ENCODE results near the gene LRRC2.

DNA sequence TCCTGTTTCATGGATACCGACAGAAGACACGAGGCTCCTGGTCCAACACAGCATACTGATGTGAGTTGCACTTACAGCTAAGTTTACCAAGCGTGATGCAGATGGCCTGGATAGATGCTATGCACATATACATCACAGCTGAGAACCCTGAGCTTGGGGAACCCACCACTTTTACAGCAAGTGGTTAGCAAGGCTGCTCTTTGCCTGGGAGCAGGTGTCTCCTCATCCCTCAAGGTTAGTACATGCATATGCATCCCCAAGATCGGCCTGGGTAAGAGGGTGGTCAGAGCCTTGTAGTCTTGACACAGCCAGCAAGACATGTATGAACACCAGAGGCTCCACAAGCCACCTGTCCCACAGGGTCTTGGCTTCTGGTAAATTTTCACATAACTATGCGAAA lies 28.3 kb downstream of the LRRC2 start:
- TF ChIP-seq, protein P1, sequence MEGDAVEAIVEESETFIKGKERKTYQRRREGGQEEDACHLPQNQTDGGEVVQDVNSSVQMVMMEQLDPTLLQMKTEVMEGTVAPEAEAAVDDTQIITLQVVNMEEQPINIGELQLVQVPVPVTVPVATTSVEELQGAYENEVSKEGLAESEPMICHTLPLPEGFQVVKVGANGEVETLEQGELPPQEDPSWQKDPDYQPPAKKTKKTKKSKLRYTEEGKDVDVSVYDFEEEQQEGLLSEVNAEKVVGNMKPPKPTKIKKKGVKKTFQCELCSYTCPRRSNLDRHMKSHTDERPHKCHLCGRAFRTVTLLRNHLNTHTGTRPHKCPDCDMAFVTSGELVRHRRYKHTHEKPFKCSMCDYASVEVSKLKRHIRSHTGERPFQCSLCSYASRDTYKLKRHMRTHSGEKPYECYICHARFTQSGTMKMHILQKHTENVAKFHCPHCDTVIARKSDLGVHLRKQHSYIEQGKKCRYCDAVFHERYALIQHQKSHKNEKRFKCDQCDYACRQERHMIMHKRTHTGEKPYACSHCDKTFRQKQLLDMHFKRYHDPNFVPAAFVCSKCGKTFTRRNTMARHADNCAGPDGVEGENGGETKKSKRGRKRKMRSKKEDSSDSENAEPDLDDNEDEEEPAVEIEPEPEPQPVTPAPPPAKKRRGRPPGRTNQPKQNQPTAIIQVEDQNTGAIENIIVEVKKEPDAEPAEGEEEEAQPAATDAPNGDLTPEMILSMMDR (IDR thresholded peaks at IDR 0.05) = no peak
- no peak for TF ChIP-seq SIN3A (IDR thresholded peaks at IDR 0.05; ENCODE audit: borderline replicate concordance, insufficient read depth, low read depth, low read length)

Data from Panc1 (cell line).